ENCODE results near the gene RHBDL2. TPM values are rescaled to one million over a fixed set of nuclear protein-coding genes. Genes with fewer than 3 reads are reported as not detected.

The RHBDL2 gene
- total and polyA plus RNA-seq, 9 of the 15 experiments (the other 6 are each of a cell fraction or from before 2014, with no cell fraction given): not detected

GRCh38 chr1:38859561-38860453 lies 81.8 kb downstream of the RHBDL2 start, which contains the start of gene RRAGC (continued):
- no peak; the same call in none of the 2 replicates for TF ChIP-seq ZBTB40 (IDR thresholded peaks at IDR 0.05)
- no peak for TF ChIP-seq ZBTB40 (CRISPR knock-in tag; IDR thresholded peaks at IDR 0.05)
- TF ChIP-seq LEF1 (IDR thresholded peaks at IDR 0.05): peak; percentile 84
- TF ChIP-seq PCBP2 (IDR thresholded peaks at IDR 0.05; ENCODE audit: low read depth, low read length, poor library complexity, severe bottlenecking): no peak
- peak; percentile 97 for TF ChIP-seq REST (IDR thresholded peaks at IDR 0.05; ENCODE audit: borderline replicate concordance)
- TF ChIP-seq REST (CRISPR knock-in tag; IDR thresholded peaks at IDR 0.05; ENCODE audit: low read depth): peak; percentile 77; the same call in 1 of the 2 replicates
- TF ChIP-seq ZNF121 (CRISPR knock-in tag; conservative IDR thresholded peaks at IDR 0.05): no peak
- peak; percentile 66; the same call in 1 of the 2 replicates for TF ChIP-seq HDAC2 (IDR thresholded peaks at IDR 0.05)
- no peak; the same call in 1 of the 2 replicates for TF ChIP-seq ZNF561 (CRISPR knock-in tag; conservative IDR thresholded peaks at IDR 0.05)
- no peak for TF ChIP-seq ZNF347 (CRISPR knock-in tag; IDR thresholded peaks at IDR 0.05; ENCODE audit: low read depth)

Data from K562 (cell line).